Adrenal gland (tissue), 12 donors: ENCODE data around the gene FZD7. TPM values are rescaled to one million over a fixed set of nuclear protein-coding genes. Genes with fewer than 3 reads are reported as not detected.

Source experiments
- DNase-seq, 7 donors: peaks; one replicate each; pipeline ENCODE4 v3.0.0-alpha.2; 2019 to 2020
- H3K27ac ChIP-seq, 5 donors: fragments of 200-600 bp; sonication (generic) in 4 of 5; 1 replicate in 3 of 5; 2 replicates in 2 of 5; pipeline versions ENCODE4 v1.5.1 to v1.8.0; 2016 to 2020; ENCODE audit warnings: mild to moderate bottlenecking in 1 of 5
- H3K27me3 ChIP-seq: fragments of 200-600 bp; 2 replicates; pipeline ENCODE4 v1.8.0; 2021
- H3K36me3 ChIP-seq, 2 donors: fragments of 200-600 bp; replicated peaks in 1 of 2; 1 replicate in 1 of 2; 2 replicates in 1 of 2; pipeline versions ENCODE4 v1.5.1 to v1.8.0; 2018 to 2022
- H3K4me1 ChIP-seq, 2 donors: fragments of 200-600 bp; replicated peaks in 1 of 2; 1 replicate in 1 of 2; 2 replicates in 1 of 2; pipeline versions ENCODE4 v1.5.1 to v1.8.0; 2018 to 2021
- H3K4me3 ChIP-seq, 4 donors: fragments of 200-600 bp; sonication (generic) in 3 of 4; one replicate each; pipeline ENCODE4 v1.5.1; 2016 to 2018
- H3K9me3 ChIP-seq, 3 donors: fragments of 200-600 bp; sonication (generic) in 1 of 3; replicated peaks in 1 of 3; 1 replicate in 2 of 3; 2 replicates in 1 of 3; pipeline versions ENCODE4 v1.5.1 to v1.8.0; 2016 to 2021
- POLR2A ChIP-seq, 2 donors: fragments of 450-650 bp; IDR thresholded peaks; one replicate each; pipeline ENCODE4 v1.6.1; 2017; ENCODE audit warnings: antibody characterized with exemption in 2 of 2, mild to moderate bottlenecking in 2 of 2, moderate library complexity in 1 of 2
- WGBS, 4 donors: extraction: QIAGEN DNeasy Blood & Tissue Kit in 2 of 4; methylation state at CpG; one replicate each; pipeline versions ENCODE4 v1.1.5 to v1.1.7; 2013 to 2017; 5-methylcytosine and 5-hydroxymethylcytosine counted together
- intact Hi-C, 2 donors: fragments of 100-400 bp; cut with DNase I; formaldehyde crosslinking; loops; one replicate each; pipeline versions ENCODE4 v1.14.1 to v1.15.0; 2022 to 2023
- polyA plus RNA-seq, 3 donors: library from polyadenylated mRNA; stranded (reverse); fragments of 200-250 nt in 2 of 3; fragments of 350-450 nt in 1 of 3; fragmentation: Illumina TruSeq in 1 of 3; extraction: RNeasy Lipid Tissue Mini Kit (QIAGEN cat#74804) in 1 of 3; gene quantifications; one replicate each; pipeline ENCODE4 v1.2.3, GENCODE V29; 2013 to 2014
- total RNA-seq, 9 donors: library from RNA; depleted of rRNA in 4 of 9; stranded (reverse); fragments of >200 nt in 4 of 9; fragments of 120-200 nt in 1 of 9; fragmentation: NEBNext Ultra II Directional in 1 of 9; extraction: Animal tissue kit (Norgen Biotek cat#: 25700) in 1 of 9; gene quantifications; one replicate each; pipeline versions ENCODE4 v1.1.0 to v1.2.4, GENCODE V29; 2013 to 2023
- TF ChIP-seq, protein P1 (sequence below), 6 experiments: fragments of 450-650 bp in 4 of 6; fragments of 200-600 bp in 2 of 6; sonication (generic) in 1 of 6; IDR thresholded peaks; 1 replicate in 5 of 6; 2 replicates in 1 of 6; pipeline versions ENCODE4 v1.5.1 to v1.8.0; 2016 to 2021; ENCODE audit warnings: antibody characterized with exemption in 6 of 6, mild to moderate bottlenecking in 2 of 6, moderate library complexity in 1 of 6
- donor health status: healthy with polysubstance abuse.
- donor health status: Bipolar disorder and iron deficiency.
- donor health status: DM: yes; HTN: yes; CAD: no.
- donor health status: DM: no; HTN: no; CAD: no.
- donor health status: DM: no; HTN: no; CAD: no.
- donor health status: DM: yes; HTN: yes; CAD: no.

Gene FZD7
- total and polyA plus RNA-seq, 12 donors, result 1.2 to 7.1 (median 3.0) TPM

- Histone ChIP-seq H3K4me1 (peaks cover 1 to 15% of the 10 kb centered on the region in 2 donors), H3K36me3 (no peaks in the 10 kb centered on the region), H3K4me3 (no peak overlapping the region), H3K27ac (no peak overlapping the region), H3K27me3 (peaks cover 4% of the 10 kb centered on the region), H3K9me3 (no peaks in the 10 kb centered on the region)
- no peak for DNase-seq
- WGBS, 4 donors, result 83 to 92% (median 84%) methylated on average over 4 of the region's 4 CpGs
- no peak for TF ChIP-seq POLR2A (IDR thresholded peaks at IDR 0.05)
- TF ChIP-seq, protein P1, sequence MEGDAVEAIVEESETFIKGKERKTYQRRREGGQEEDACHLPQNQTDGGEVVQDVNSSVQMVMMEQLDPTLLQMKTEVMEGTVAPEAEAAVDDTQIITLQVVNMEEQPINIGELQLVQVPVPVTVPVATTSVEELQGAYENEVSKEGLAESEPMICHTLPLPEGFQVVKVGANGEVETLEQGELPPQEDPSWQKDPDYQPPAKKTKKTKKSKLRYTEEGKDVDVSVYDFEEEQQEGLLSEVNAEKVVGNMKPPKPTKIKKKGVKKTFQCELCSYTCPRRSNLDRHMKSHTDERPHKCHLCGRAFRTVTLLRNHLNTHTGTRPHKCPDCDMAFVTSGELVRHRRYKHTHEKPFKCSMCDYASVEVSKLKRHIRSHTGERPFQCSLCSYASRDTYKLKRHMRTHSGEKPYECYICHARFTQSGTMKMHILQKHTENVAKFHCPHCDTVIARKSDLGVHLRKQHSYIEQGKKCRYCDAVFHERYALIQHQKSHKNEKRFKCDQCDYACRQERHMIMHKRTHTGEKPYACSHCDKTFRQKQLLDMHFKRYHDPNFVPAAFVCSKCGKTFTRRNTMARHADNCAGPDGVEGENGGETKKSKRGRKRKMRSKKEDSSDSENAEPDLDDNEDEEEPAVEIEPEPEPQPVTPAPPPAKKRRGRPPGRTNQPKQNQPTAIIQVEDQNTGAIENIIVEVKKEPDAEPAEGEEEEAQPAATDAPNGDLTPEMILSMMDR (IDR thresholded peaks at IDR 0.05), result no peak
- intact Hi-C loops, result no loop called here
Observed at GRCh38 chr2:202040079-202040844, 6.6 kb downstream of the FZD7 start.

DNA sequence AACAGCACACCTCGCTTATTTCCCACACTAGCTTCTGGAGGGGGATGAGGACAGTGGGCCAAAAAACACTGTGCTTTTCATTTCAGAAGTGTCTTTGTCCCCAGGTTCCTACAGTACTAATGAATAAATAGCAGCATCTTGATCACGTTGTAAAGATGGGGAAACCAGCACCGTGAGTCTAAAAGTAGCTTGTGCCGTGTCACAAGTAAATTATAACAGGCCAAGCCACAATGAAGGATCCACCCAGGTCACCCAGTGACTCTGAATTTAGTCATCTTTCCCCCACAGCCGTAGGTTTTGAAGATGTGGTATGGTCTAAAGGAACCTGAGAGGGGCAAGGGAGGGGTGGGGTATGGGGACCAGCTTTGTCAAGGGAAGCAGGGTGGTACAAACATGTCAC, 8.8 kb downstream of the FZD7 start:
- no peaks in the 10 kb centered on the region for H3K36me3 ChIP-seq
- TF ChIP-seq POLR2A (IDR thresholded peaks at IDR 0.05), result no peak
- TF ChIP-seq, protein P1 (IDR thresholded peaks at IDR 0.05), result no peak
- H3K27ac ChIP-seq, result no peak overlapping the region
- 80 to 93% (median 90%) methylated on average over 5 of the region's 5 CpGs for WGBS, 4 donors
- H3K27me3 ChIP-seq, result no peaks in the 10 kb centered on the region
- peaks cover 0 to 9% of the 10 kb centered on the region in 2 donors for H3K4me1 ChIP-seq
- H3K4me3 ChIP-seq, result no peak overlapping the region
- intact Hi-C loops, result no loop called here
- no peaks in the 10 kb centered on the region for H3K9me3 ChIP-seq
- no peak for DNase-seq

GRCh38 chr2:202043475-202043874, 9.8 kb downstream of the FZD7 start:
- Histone ChIP-seq H3K4me1 (peaks cover 0 to 9% of the 10 kb centered on the region in 2 donors), H3K36me3 (no peaks in the 10 kb centered on the region), H3K27me3 (no peaks in the 10 kb centered on the region), H3K4me3 (no peak overlapping the region), H3K27ac (no peak overlapping the region), H3K9me3 (no peaks in the 10 kb centered on the region)
- intact Hi-C loops, result no loop called here
- TF ChIP-seq, protein P1 (IDR thresholded peaks at IDR 0.05), result no peak
- no peak for TF ChIP-seq POLR2A (IDR thresholded peaks at IDR 0.05)
- 64 to 91% (median 84%) methylated on average over 6 of the region's 6 CpGs for WGBS, 4 donors
- no peak for DNase-seq

DNA sequence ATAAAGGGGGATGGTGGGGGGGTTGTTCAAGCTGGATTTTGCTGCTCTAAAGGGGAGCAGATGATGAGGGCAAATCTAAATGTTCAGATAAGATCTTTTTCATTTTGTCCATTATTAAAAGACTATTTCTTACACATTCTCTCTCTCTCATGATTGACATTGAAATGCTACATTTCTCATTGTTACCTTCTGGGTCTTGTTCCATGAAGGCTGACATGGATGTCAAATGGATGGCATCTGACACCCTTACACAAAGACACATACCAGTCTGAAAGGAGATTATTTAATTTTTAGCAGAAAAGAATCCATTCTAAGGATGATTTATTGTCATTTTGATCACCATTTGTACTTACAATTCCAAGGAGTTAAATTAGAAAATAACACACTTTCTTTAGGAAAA, 11.1 kb downstream of the FZD7 start:
- no peak for DNase-seq
- Histone ChIP-seq H3K27ac (no peak overlapping the region), H3K36me3 (no peaks in the 10 kb centered on the region), H3K9me3 (no peaks in the 10 kb centered on the region), H3K4me3 (no peak overlapping the region), H3K27me3 (no peaks in the 10 kb centered on the region), H3K4me1 (no peaks in the 10 kb centered on the region)
- intact Hi-C loops, result no loop called here
- no peak for TF ChIP-seq POLR2A (IDR thresholded peaks at IDR 0.05)
- TF ChIP-seq, protein P1 (IDR thresholded peaks at IDR 0.05), result no peak
